ENCODE results near the gene FAM120B.

FAM120B gene

GRCh38 chr6:170429450-170429849 lies 122.9 kb downstream of the FAM120B start:
- DNase-seq = no peak

DNA sequence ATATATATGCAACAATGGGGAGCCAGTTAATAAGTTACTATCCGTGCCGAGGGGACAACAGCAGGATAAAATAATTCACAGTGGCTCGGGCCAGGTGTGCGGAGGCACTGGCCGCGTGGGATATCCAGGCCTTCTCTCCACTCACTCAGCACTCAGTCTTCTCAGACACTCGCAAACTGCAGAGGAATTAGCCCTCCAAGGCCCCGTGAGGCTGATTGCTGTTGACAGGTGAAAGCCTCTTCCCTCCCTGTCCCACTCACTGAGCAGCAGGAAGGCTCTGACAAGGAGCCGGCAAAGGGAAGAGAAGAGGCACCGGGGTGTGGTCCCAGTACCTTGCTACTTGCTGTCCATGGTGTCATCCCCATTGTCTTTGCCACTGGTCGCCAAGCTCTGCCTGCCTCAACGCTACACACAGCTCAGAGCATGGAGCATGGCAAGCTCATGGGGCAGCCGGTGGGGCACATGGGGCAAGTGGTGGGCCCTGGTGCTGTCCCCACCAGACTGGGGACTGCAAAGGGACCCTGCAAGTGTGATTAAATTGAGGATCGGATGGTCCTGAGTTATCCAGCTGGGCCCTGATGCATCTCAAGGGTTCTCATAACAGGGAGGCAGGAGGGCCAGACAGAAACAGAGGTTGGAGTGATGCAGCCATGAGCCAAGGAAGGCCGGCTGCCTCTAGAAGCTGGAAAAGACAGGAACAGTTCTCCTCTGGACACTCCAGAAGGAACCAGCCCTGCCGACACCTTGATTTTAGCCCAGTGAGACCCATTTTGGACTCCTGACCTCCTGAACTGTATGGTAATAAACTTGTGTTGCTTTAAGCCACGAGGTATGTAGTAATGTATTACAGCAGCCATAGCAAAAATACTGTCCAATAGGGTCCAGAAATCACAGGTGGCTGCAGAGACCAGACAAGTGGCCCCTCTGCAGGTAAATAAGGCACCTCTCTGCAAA lies 126.9 kb downstream of the FAM120B start:
- DNase-seq = no peak

GRCh38 chr6:170434117-170434820 lies 127.7 kb downstream of the FAM120B start:
- no peak for DNase-seq

DNA sequence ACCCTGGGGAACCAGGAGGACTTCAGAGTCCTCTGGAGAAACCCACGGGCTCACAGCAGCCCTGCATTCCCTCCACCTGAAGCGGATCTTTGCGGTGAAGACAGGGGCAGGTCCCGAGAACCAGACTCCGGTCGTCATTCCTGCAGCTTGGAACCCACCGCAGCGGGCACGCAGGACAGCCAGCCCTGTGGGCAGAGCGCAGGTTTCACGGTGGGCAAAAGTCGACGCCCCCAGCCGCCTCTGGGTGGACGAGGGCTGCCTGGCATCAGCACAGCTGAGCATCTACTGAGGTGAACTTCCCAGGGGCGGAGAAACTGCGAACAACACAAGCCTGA lies 128.2 kb downstream of the FAM120B start:
- no peak for DNase-seq

- DNase-seq = no peak
Observed at GRCh38 chr6:170435766-170436165, 129.2 kb downstream of the FAM120B start.

- DNase-seq = no peak
Observed at GRCh38 chr6:170436209-170436809, 129.8 kb downstream of the FAM120B start.

DNA sequence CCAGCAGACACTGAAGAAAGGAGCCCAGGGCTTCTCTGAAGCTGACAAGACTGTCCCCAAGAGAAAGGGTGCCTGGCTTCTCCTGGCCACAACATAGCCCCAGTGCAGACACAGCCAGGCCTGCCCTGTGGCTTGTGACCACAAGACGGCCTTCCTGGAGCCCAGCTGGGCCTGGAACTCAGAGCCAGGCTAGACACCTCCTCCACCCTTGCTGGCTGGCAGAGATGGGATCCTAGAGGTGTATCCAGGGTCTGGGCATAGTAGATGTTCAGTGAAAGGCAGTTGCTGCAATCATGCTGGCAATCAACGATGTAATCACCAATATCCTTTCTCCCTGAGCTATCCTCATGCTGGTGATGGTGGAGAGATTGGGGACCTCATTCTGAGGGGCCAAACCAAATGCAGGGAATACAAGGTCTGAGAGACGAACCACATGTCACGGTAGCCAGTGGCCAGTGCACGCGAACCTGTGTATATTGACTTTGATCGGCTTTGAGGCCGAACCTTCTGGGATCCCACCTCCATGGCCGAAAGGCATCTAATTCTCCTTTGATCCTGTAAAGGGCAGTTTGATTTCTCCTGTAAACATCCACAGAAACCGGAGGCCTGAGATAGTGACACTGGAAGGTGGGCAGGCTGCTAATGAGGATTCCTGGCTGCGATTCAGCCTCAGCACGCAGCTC lies 131.3 kb downstream of the FAM120B start:
- no peak for DNase-seq

DNA sequence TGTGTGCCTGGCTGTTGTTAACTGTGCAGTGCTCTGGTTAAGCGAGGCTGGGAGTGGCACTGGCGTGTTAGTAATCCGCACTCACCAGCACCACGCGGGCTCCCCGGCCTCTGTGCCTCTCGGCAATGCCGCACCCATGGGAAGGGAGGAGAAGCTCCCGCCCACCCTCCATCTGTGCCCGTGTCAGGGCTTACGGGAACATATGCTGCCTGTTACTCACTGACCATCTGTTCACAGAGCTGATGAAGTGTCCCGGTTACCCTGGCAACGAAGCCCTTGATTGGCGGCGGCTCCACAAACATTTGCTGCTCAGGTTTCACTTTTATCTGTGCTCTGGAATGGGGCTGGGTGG lies 131.8 kb downstream of the FAM120B start:
- no peak for DNase-seq

- no peak for DNase-seq
Observed at GRCh38 chr6:170438861-170439260, 132.3 kb downstream of the FAM120B start.

- no peak for DNase-seq
Observed at GRCh38 chr6:170439366-170440361, 133.1 kb downstream of the FAM120B start.

DNA sequence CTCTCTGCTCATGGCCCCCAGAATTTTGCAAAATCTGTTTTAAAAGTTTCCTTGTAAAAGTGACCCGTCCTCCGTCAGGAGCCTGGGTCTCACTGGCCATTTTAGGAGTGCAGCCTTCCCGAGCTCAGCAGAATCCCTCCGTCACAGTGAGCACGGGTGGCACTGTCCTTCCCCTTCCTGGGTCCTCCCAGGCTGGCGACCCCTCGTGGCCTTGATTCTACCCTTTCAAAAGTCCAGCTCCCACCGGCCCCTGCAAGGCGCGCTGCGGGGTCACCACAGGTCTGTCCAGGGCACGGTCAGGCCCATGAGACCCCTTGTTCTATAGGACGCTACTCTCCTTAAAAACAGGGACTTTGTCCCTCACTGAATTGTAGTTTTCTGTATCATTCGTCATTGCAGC lies 133.9 kb downstream of the FAM120B start:
- DNase-seq = no peak

- no peak for DNase-seq
Observed at GRCh38 chr6:170441316-170441715, 134.8 kb downstream of the FAM120B start.

- DNase-seq = no peak
Observed at GRCh38 chr6:170442596-170442995, 136.0 kb downstream of the FAM120B start.

DNA sequence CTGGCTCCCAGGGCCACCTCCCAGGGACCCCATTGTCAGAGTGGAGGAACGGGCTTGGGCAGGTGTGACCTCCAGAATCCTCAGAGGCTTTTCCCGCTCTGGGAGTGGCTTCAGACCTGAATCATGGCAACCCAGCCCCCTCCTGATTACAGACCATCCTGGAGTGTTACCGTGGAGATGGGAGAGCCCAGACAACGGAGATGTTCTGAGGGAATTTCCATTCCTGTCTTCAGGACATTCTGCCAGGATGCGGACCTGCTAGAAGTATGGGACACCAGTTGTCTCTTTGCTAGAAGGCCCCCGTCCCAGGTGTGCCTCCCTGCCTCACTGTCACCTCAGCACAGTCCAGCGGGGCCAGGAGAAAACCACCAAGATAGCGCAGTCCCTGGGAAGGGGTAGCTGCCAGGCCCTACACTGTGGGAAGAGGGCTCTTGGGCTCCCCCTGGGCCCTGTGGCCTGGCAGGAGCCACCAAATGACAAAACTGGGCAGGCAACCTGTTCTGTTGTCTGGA lies 136.6 kb downstream of the FAM120B start:
- no peak for DNase-seq

- no peak for DNase-seq
Observed at GRCh38 chr6:170444056-170444591, 137.6 kb downstream of the FAM120B start.

- DNase-seq = no peak
Observed at GRCh38 chr6:170444811-170445211, 138.3 kb downstream of the FAM120B start.

DNA sequence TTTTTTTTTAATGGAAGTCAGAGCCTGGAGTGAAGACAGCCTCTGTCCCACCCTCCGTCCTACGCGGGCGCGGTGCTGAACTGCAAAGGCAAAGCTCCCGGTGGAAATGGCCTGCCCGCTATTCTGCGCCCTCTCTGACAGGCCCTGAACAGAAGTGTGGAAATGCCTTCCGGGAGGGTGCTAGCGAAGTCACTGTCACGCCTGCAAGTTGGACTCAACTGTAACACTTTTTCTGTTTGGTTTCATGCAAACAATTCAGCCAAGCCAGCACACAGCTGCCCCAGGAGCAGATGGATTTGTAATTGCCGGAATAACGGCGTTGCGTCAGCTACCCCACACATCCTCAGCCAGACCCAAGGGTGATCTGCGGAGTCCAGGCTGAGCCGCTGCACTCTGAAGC lies 138.9 kb downstream of the FAM120B start:
- no peak for DNase-seq

- DNase-seq = no peak
Observed at GRCh38 chr6:170445971-170446370, 139.4 kb downstream of the FAM120B start.

GRCh38 chr6:170446841-170447560 lies 140.4 kb downstream of the FAM120B start:
- DNase-seq = no peak

- no peak for DNase-seq
Observed at GRCh38 chr6:170447561-170447930, 141.0 kb downstream of the FAM120B start.

DNA sequence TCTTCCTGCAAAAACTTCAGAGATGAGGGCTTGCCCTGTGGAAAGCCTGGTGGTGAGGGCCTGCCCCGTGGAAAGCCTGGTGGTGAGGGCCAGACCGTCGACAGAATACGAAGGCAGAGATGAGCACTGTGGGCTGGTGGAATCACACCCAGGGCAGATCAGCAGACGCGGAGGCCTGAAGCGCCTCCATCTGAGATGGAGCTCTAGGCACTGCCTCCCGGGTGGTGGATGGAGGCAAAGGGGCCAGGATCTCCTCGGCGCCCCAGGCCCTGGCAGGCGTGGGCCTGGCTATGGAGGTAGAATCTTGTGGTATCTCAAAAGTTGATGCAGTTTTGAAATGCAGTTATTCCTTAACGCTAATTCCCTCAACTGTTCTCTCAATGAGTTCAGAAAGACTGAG lies 141.8 kb downstream of the FAM120B start:
- no peak for DNase-seq

Data from effector CD4-positive, alpha-beta T cell (primary cell).